GM21786 (cell line): ENCODE data around the gene ACAT1.
A peak's percentile ranks its signal among the peaks of the same experiment; 100 is the strongest.
"Not testable (repeated sequence)": the region's sequence is repeated elsewhere in the genome, so short reads cannot be mapped to it uniquely, and the experiment has no call there.

ENCODE experiments used
- ATAC-seq: cut with Tn5 transposase; IDR thresholded peaks from one replicate; pipeline ENCODE4 v1.9.1; 2021; ENCODE audit not compliant: unreplicated experiment

ACAT1 gene

GRCh38 chr11:108121274-108122155 is at the start of gene ACAT1:
Gene ACAT1, plus strand, starts transcription at chr11:108121567. Its CDS starts 40 bp downstream, at chr11:108121607.
- peak; percentile 95 for ATAC-seq

GRCh38 chr11:108084811-108085210 is 36.6 kb upstream of the ACAT1 start:
- ATAC-seq = no peak

- no peak for ATAC-seq
Measured at GRCh38 chr11:108085672-108086071, 35.7 kb upstream of the ACAT1 start.

GRCh38 chr11:108092134-108092533 is 29.2 kb upstream of the ACAT1 start:
- no peak for ATAC-seq

GRCh38 chr11:108093128-108093904 is 28.1 kb upstream of the ACAT1 start:
- ATAC-seq = no peak

GRCh38 chr11:108097179-108097578 is 24.2 kb upstream of the ACAT1 start:
- no peak for ATAC-seq

- ATAC-seq = no peak
Measured at GRCh38 chr11:108101090-108101775, 20.1 kb upstream of the ACAT1 start.

GRCh38 chr11:108111126-108111525 is 10.2 kb upstream of the ACAT1 start:
- ATAC-seq = no peak

GRCh38 chr11:108112057-108112456 is 9.3 kb upstream of the ACAT1 start:
- no peak for ATAC-seq

- ATAC-seq = no peak
Measured at GRCh38 chr11:108115500-108116140, 5.7 kb upstream of the ACAT1 start.

- ATAC-seq = no peak
Measured at GRCh38 chr11:108117746-108118371, 3.5 kb upstream of the ACAT1 start.

- ATAC-seq = not testable (repeated sequence)
Measured at GRCh38 chr11:108120936-108121273, 462 bp upstream of the ACAT1 start.

- no peak for ATAC-seq
Measured at GRCh38 chr11:108122166-108122628, 830 bp downstream of the ACAT1 start.

GRCh38 chr11:108125096-108125495 is 3.7 kb downstream of the ACAT1 start:
- ATAC-seq = no peak

- no peak for ATAC-seq
Measured at GRCh38 chr11:108128772-108129171, 7.4 kb downstream of the ACAT1 start.

GRCh38 chr11:108131993-108132392 is 10.6 kb downstream of the ACAT1 start:
- no peak for ATAC-seq

GRCh38 chr11:108132993-108133538 is 11.7 kb downstream of the ACAT1 start:
- ATAC-seq = not testable (repeated sequence)

GRCh38 chr11:108135845-108136544 is 14.6 kb downstream of the ACAT1 start:
- ATAC-seq = no peak

- no peak for ATAC-seq
Measured at GRCh38 chr11:108137212-108137611, 15.8 kb downstream of the ACAT1 start.

- ATAC-seq = no peak
Measured at GRCh38 chr11:108142304-108142703, 20.9 kb downstream of the ACAT1 start.
